Gastrocnemius medialis (tissue), 4 donors: ENCODE data around the gene PRLH.

Experiments used
- CTCF ChIP-seq, 5 experiments: fragments of 450-650 bp in 3 of 5; fragments of 200-600 bp in 2 of 5; sonication (generic) in 2 of 5; IDR thresholded peaks in 4 of 5; conservative IDR thresholded peaks in 1 of 5; 1 replicate in 4 of 5; 2 replicates in 1 of 5; pipeline ENCODE4 v1.5.1; 2016 to 2019; ENCODE audit warnings: antibody characterized with exemption in 5 of 5, mild to moderate bottlenecking in 3 of 5, moderate library complexity in 3 of 5
- POLR2A ChIP-seq, 2 donors: fragments of 450-650 bp; IDR thresholded peaks; one replicate each; pipeline ENCODE4 v1.6.1; 2017; ENCODE audit warnings: antibody characterized with exemption in 2 of 2, mild to moderate bottlenecking in 2 of 2, moderate library complexity in 2 of 2

GRCh38 chr2:237612527-237613357, 46.4 kb downstream of the PRLH start:
- TF ChIP-seq CTCF (IDR thresholded peaks at IDR 0.05 in 4 of 5, conservative IDR thresholded peaks at IDR 0.05 in 1 of 5) (no peak), POLR2A (IDR thresholded peaks at IDR 0.05) (no peak)
